HG03442 (cell line): Measurements from ENCODE around the gene TMEM44.
"Not testable (repeated sequence)": the region's sequence is repeated elsewhere in the genome, so short reads cannot be mapped to it uniquely, and the experiment has no call there.

Source experiments
- ATAC-seq: cut with Tn5 transposase; IDR thresholded peaks from one replicate; pipeline ENCODE4 v1.9.1; 2021; ENCODE audit warnings: mild to moderate bottlenecking, moderate library complexity; ENCODE audit not compliant: unreplicated experiment

Gene TMEM44

DNA sequence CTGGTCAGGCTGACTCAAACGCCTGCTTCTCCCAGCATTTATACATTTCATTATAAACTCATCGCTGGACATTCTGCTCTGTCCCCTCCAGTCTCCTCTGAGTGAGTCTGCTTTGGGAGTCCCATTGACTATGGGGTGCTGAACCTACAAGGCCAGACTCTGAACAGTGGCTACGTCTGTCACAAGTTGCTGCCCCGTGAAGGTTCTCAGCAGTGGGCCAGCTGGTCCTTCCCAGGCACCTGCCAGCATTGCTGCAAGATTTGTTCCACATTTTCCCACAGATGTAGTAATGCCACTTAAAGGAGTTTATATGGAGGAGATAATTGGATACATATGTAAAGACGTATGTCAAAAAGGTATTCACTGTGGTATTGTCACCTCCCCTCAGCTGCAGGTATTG, 73.7 kb downstream of the TMEM44 start:
- ATAC-seq = no peak

DNA sequence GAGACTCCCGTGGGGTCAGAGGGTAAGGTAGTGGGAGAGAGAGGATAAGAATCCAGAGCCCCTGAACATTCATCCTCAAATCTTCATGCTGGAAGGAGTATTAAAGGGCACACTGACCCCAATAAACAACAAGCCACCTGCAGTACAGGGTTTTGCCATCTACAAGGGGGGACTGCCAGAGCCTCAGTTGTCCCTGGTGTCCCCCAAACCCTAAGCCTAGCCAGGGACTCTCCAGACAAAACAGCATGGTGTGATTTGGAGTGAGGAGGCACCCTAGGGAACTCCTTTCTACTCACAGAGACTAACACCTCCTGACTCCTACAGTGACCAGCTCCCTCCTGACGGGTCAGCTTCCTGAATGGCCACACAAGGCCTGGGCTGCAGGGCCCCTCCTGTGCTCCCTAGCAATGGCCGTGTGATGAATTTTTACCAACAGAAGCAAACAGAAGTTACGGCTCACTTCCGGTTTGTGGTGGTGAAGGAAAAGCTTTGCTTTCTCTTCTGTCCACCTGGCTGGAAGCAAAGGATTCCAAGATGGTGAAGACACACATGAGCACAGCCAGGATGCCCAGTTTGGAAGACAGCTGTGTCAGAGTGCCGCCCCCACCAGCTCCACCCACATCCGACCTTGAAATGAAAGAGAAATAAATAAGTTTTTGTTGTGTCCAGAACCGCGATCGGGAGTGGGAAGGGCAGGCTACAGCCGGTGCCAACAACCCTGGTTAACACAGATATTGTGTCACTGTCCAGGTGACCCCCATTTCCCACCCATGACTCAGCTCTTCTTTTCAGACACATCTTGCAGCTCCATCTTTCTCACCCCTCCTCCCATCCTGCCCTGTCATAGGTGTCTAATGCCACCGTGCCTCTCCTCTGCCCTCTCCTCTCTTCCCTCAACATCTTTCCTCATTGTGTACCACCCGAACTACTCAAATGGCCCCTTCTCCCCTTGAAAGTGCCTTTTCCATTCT, 76.8 kb downstream of the TMEM44 start:
- no peak for ATAC-seq

DNA sequence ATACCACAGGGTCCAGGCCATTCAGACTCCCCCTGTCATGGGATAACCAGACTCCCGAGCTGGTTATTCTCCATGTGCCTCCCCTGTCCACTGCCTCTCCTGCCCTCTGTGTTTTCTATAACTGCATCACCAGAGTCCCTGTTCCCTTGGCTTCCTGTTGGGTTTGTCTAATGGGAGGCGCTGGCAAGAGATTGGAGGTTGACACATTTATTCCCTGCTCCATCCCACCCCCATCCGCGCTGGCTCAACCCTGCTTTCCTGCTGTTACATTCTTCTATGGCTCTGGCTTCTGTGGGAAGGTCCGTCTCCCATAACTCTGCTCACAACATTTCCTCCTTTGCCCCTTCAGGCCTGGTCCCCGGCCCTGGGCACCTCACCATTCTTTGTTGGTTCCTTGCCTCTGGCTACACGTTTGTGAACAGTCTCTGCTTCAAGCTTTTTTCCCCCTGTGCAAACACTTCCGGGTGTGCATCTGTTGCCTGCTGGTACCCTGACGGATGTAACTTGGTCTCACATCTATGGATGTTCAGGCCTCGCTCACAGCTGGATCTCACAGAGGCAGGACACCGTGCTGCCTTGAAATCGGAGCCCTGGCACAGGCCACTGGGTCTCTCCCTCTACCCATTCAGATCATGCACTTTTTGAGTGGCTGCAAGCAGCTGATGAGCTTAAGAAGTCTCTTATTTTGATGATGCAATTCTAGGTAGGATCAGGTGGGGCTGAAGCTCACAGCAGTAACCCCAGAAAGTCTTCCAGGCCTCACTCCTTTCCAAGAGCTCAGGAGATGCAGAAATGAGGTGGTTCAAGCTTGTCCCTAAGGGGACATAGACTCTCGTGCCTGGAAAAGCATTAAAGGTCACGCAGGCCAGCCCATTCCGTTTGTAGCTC, 77.8 kb downstream of the TMEM44 start:
- no peak for ATAC-seq

DNA sequence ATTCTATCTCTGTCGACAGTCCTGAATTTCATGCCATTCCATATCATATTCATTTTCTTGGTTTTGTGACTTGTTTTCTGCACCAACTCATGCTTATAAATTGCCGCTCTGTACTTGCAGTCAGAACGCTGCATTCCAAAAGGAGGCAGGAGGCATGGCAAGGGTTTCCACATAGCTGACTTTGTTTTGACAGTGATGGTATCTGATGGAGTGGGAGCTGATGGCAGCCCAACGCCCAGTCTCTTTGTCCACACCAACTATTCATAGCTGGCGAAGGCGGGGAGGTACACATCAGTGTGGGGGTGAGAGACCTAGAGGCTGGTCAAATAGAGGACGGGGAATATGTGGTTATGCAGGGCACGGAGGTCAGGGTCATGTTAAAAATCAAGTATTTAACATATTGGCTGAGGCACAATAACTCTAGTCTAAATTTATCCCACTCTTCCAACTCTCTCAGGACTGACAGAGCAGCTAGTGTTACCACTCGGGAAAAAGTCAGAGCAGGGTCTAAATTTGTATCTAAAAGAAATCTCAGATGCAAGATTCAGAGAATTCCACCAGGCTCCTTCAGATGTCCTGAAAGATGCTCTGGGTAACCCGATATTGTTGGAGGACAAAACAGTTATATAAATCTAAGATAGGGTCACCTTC, 78.6 kb downstream of the TMEM44 start:
- ATAC-seq = no peak

DNA sequence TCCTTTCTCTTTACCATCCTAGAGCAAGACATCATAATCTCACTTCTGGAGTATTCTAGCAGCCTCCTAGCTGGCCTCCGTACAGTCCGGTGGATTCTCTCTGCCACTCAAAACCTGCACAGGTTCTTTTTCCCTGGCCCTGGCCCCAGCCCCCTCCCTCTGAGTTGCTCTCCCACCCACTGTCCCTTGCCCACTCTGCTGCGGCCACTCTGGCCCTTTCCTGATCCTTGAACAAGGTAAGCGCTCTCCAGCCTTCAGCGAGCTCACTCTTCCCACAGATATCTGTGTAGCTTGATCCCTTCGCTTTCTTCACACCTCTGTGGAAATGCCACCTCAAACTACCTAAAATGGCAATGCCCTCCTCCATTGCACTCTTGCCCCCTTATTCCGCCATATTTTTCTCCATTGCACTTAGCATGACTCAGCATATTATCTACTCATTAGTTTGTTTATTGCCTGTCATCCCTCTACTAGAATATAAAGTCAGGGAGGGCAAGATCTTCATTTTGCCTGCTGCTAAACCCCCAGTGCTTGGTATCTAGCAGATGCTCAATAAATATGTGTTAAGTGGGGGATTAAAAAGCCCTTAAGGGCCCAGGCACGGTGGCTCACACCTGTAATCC, 80.8 kb downstream of the TMEM44 start:
- no peak for ATAC-seq

DNA sequence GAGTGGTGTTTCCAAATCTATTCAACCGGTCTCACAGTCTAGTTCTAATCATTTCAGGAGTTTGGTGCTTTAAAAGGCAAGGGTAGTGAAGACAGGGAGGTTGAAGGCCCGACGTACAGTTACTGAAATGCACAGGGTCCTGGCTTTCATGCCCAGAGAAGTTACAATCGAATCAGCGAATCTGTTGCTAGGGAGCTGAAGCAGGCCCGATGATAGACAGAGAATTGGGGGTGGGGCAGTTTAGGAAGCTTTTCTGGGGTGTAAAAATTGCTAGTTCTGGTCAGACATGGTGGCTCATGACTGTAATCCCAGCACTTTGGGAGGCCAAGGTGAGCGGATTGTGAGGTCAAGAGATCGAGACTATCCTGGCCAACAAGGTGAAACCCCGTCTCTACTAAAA, 83.4 kb downstream of the TMEM44 start:
- no peak for ATAC-seq

DNA sequence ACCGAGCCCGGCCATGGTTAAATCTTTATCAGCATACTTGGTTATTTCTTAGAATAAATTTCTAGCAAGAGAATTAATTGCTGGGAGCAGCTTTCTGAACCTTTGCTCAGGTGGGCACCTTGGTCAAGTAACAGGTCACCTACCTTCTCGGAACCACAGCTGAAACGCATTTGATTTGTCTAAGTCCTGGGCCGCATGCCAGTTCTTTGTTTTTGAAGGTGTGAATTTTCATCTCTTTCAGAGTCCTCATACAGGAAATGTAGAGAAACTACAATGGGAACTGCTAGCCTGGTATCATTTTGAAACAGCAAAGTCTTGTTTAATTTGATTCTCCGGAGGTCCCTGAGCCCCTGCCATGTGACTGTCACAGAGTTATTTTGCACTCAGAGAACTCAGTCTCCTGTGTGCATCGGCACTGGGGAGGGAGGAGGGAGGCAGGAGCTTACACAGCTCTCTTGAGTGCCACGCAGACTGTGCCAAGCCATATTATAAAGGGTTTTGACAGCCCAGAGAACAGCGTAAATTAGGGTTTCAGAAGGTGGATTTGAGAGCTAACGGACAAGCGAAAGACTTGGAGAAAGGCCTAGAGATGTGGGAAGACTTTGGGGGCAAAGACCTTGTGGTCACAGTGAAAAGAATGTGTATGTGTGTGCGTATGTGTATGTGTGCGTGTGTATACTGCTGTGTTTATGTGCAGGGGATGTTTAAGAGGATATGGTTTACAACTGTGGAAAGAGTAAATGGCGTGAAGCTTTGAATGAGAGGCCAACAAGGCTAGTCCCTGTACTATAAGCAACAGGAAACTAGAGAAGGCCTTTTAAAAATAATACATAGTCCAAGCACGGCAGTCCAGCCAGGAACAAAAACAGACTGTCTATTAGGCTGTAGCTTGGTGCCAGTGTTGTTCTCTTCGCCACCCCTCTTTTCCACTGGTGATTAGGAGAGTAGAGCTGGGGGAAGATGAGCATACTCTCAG, 84.6 kb downstream of the TMEM44 start:
- no peak for ATAC-seq

DNA sequence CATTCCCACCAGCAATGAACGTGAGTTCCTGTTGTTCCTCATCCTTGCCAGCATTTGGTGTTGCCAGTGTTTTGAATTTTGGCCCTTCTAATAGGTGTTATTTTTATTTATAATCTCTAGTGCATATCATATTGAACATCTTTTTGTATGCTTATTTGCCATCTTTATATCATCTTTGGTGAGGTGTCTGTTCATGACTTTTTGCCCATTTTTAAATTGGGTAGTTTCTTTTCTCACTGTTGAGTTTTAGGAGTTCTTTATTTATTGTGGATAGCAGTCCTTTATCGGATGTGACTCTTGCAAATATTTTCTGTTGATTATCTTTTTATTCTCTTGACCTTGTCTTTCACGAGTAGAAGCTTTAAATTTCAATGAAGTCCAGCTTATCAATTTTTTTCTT, 86.2 kb downstream of the TMEM44 start:
- no peak for ATAC-seq

DNA sequence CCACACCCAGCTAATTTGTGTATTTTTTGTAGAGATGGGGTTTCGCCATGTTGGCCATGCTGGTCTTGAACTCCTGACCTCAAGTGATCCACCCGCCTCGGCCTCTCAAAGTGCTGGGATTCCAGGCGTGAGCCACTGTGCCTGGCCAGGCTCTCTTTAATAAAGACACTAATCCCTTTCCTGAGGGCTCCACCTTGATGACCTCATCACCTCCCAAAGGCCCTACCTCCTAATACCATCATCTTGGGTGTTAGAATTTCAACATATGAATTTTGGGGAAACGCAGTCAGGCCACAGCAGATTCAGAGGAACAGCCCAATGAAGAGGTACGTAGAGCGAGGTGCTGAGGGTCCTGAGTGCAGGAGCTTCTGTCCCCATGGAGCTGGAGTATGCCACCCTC, 87.7 kb downstream of the TMEM44 start:
- ATAC-seq = not testable (repeated sequence)

DNA sequence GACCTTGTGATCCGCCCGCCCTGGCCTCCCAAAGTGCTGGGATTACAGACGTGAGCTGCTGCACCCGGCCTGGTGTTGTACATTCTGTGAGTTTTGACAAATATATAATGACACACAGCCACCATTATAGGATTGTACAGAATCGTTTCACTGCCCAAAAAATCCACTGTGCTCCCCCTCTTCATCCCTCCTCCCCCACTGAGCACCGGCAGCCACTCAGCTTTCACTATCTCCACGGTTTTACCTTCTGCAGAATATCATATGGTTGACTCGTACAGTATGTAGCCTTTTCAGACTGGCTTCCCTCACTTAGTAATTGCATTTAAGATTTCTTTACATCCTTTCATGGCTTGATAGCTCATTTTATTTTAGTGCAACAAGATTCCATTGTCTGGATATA, 89.7 kb downstream of the TMEM44 start:
- no peak for ATAC-seq

DNA sequence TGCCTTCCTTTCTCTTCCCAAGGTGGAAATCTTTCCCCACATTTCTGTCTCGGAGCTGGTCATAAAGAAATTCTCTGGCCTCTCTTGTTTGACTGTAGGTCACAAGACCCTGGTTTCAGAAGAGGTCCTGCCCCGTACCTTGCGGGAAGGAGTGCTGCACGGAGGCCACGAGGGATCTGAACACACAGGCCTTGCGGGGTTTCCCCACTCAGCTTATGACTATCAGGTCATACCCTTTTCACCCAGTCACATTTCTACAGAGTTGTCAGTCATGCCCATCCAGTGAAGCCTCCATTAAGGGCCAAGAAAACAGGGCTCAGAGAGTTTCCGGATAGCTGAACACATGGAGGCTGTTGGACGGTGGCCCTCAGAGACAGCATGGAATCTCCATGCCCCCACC, 91.7 kb downstream of the TMEM44 start:
- ATAC-seq = peak; percentile 53

DNA sequence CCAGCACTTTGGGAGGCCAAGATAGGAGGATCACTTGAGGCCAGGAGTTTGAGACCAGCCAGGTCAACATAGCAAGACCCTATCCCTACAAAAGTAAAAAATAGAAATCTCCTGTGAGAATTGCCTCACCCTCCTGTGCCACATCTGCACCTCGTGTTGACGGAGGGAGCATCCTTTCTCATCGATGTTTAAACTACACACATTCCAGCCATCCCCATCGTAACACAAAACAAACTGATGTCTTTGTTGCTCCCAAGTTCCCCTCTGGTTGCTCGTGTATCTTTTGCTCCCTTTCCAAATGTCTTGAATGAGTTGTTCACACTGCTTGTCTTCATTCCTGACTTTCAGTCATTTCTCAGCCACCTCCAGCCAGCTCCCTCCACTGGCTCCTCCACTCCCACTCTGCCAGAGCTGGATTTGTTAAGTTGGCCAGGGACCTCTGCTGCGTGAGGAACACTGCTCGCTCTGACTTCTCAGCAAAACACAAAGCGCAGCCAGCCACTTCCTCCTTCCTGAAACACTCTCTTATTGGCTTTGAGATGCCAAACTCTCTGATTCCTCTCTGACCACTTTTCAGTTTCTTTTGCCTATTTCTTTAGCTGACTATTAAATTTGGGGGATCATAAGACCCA, 92.8 kb downstream of the TMEM44 start:
- ATAC-seq = no peak

DNA sequence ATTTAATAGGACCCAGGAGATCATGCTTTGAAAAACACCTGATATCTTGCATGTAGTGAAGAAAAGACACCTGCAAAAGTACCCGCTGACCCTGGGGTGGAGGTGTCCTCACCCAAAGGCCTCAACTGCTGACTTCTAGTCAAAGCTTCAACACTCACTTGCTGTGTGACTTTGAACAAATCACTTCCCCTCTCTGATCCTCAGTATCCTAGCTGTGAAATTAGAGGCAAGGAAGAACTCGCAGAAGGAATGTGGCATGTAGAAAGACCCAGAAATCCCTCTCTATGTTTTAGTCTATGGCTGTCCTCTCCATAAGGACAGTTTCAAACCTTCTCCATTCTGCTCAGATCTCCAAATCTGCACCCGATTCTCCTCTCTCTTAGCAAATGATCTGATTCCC, 93.7 kb downstream of the TMEM44 start:
- no peak for ATAC-seq

DNA sequence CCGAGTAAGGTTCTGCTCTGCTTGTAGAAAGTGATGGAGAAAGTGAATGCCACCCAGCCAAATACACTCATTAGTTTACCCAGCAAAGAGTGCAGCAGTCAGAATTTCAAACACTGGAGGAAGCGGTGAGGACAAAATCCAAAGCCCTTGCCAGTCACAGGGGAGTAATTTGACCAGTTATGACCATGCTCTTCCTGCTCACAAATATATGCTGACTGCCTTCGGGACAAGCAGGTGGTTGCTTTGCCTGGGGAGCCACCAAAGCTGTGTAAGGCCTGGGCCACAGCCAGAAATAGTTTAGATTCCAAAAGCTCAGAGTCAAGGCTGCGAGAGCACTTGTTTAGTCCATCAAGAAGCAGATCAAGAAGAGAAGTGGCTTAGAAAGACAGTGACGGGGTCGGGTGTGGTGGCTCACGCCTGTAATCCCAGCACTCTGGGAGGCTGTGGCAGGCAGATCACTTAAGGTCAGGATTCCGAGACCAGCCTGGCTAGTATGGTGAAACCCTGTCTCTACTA, 95.4 kb downstream of the TMEM44 start:
- ATAC-seq = no peak
